ENCODE measurements around the gene GYPC.
"Not testable (repeated sequence)": the region's sequence is repeated elsewhere in the genome, so short reads cannot be mapped to it uniquely, and the experiment has no call there.

Gene GYPC

GRCh38 chr2:126655500-126656430, at the start of gene GYPC:
TSS of gene GYPC (plus strand) at chr2:126656158. CDS start at chr2:126656264, 106 bp downstream.
- in situ Hi-C loops (cut with HindIII; ENCODE audit: low sequenced_read_pairs), result no loop called here

- in situ Hi-C loops (cut with HindIII; ENCODE audit: low sequenced_read_pairs), result no loop called here
These were observed 41.3 kb upstream of the GYPC start for GRCh38 chr2:126614524-126615227.

GRCh38 chr2:126616606-126617069, 39.3 kb upstream of the GYPC start:
- in situ Hi-C loops (cut with HindIII; ENCODE audit: low sequenced_read_pairs), result no loop called here

GRCh38 chr2:126620302-126620701, 35.7 kb upstream of the GYPC start:
- in situ Hi-C loops (cut with HindIII; ENCODE audit: low sequenced_read_pairs), result no loop called here

- in situ Hi-C loops (cut with HindIII; ENCODE audit: low sequenced_read_pairs), result no loop called here
These were observed 33.0 kb upstream of the GYPC start for GRCh38 chr2:126623000-126623399.

- in situ Hi-C loops (cut with HindIII; ENCODE audit: low sequenced_read_pairs), result no loop called here
These were observed 28.3 kb upstream of the GYPC start for GRCh38 chr2:126627643-126628042.

GRCh38 chr2:126634273-126634861, 21.6 kb upstream of the GYPC start:
- in situ Hi-C loops (cut with HindIII; ENCODE audit: low sequenced_read_pairs), result no loop called here

GRCh38 chr2:126635281-126635680, 20.7 kb upstream of the GYPC start:
- in situ Hi-C loops (cut with HindIII; ENCODE audit: low sequenced_read_pairs), result no loop called here

- in situ Hi-C loops (cut with HindIII; ENCODE audit: low sequenced_read_pairs), result no loop called here
These were observed 20.2 kb upstream of the GYPC start for GRCh38 chr2:126635736-126636135.

GRCh38 chr2:126637386-126637785, 18.6 kb upstream of the GYPC start:
- in situ Hi-C loops (cut with HindIII; ENCODE audit: low sequenced_read_pairs), result no loop called here

- in situ Hi-C loops (cut with HindIII; ENCODE audit: low sequenced_read_pairs), result no loop called here
These were observed 17.2 kb upstream of the GYPC start for GRCh38 chr2:126638746-126639145.

GRCh38 chr2:126639276-126639675, 16.7 kb upstream of the GYPC start:
- in situ Hi-C loops (cut with HindIII; ENCODE audit: low sequenced_read_pairs), result no loop called here

GRCh38 chr2:126641294-126641693, 14.7 kb upstream of the GYPC start:
- in situ Hi-C loops (cut with HindIII; ENCODE audit: low sequenced_read_pairs), result not testable (repeated sequence)

GRCh38 chr2:126642031-126642430, 13.9 kb upstream of the GYPC start:
- in situ Hi-C loops (cut with HindIII; ENCODE audit: low sequenced_read_pairs), result no loop called here

GRCh38 chr2:126643431-126643830, 12.5 kb upstream of the GYPC start:
- in situ Hi-C loops (cut with HindIII; ENCODE audit: low sequenced_read_pairs), result no loop called here

GRCh38 chr2:126643972-126644371, 12.0 kb upstream of the GYPC start:
- in situ Hi-C loops (cut with HindIII; ENCODE audit: low sequenced_read_pairs), result no loop called here

GRCh38 chr2:126644630-126645191, 11.2 kb upstream of the GYPC start:
- in situ Hi-C loops (cut with HindIII; ENCODE audit: low sequenced_read_pairs), result no loop called here

GRCh38 chr2:126645211-126645618, 10.7 kb upstream of the GYPC start:
- in situ Hi-C loops (cut with HindIII; ENCODE audit: low sequenced_read_pairs), result no loop called here

- in situ Hi-C loops (cut with HindIII; ENCODE audit: low sequenced_read_pairs), result no loop called here
These were observed 9.9 kb upstream of the GYPC start for GRCh38 chr2:126646026-126646425.

GRCh38 chr2:126647714-126648344, 8.1 kb upstream of the GYPC start:
- in situ Hi-C loops (cut with HindIII; ENCODE audit: low sequenced_read_pairs), result not testable (repeated sequence)

- in situ Hi-C loops (cut with HindIII; ENCODE audit: low sequenced_read_pairs), result not testable (repeated sequence)
These were observed 7.6 kb upstream of the GYPC start for GRCh38 chr2:126648345-126648786.

Data from endothelial cell of hepatic sinusoid (primary cell).